Measurements from ENCODE around the gene BCL2.

The BCL2 gene

DNA sequence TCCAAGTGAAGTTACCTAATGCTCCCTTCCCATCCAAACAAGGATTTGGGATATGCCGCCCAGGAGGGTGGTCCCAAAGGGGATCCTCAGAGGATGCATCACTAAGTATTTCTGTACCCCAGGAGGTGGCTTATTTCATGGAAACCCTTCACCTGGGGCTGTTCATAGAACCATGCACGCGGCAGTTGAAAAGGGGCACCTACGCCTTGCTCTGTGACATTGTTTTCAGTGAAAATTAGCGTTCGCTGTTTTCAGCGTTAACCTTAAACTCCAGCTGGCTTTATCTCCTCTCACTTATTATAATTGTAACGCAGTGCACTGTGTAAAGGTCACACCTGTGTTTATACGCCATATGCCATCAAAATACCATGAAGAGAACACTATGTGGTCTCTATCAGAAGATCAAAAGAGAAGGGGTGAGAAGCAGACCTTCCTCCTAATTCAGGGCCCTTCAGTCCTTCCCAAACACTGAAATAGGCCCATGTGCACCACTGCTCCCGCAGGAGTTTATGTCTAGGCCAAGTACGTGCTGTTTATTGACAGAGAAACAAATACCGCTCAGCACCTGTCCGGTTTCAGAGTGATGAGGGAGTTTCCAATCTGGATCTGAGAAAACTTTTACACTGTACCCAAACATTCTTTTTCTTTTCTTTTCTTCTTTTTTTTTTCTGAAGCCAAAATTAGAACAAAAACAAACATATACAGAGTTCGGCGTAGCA is 162.1 kb downstream of the BCL2 start:
- no peak for DNase-seq (ENCODE audit: low read depth in 2 of 2)

GRCh38 chr18:63155910-63156773 is 163.4 kb downstream of the BCL2 start:
- DNase-seq (ENCODE audit: low read depth in 2 of 2): no peak

GRCh38 chr18:63155169-63155852 is 164.3 kb downstream of the BCL2 start:
- peak; percentile 71 to 82 for DNase-seq (ENCODE audit: low read depth in 2 of 2)

GRCh38 chr18:63154350-63155152 is 165.0 kb downstream of the BCL2 start:
- DNase-seq (ENCODE audit: low read depth in 2 of 2): no peak

GRCh38 chr18:63152791-63153190 is 166.8 kb downstream of the BCL2 start:
- DNase-seq (ENCODE audit: low read depth in 2 of 2): no peak

- DNase-seq (ENCODE audit: low read depth in 2 of 2): no peak
Observed at GRCh38 chr18:63152096-63152495, 167.5 kb downstream of the BCL2 start.

GRCh38 chr18:63151539-63151938 is 168.0 kb downstream of the BCL2 start:
- no peak for DNase-seq (ENCODE audit: low read depth in 2 of 2)

GRCh38 chr18:63150942-63151421 is 168.6 kb downstream of the BCL2 start:
- DNase-seq (ENCODE audit: low read depth in 2 of 2): no peak

GRCh38 chr18:63150326-63150725 is 169.2 kb downstream of the BCL2 start:
- DNase-seq (ENCODE audit: low read depth in 2 of 2): no peak

GRCh38 chr18:63149302-63149587 is 170.3 kb downstream of the BCL2 start:
- no peak for DNase-seq (ENCODE audit: low read depth in 2 of 2)

DNA sequence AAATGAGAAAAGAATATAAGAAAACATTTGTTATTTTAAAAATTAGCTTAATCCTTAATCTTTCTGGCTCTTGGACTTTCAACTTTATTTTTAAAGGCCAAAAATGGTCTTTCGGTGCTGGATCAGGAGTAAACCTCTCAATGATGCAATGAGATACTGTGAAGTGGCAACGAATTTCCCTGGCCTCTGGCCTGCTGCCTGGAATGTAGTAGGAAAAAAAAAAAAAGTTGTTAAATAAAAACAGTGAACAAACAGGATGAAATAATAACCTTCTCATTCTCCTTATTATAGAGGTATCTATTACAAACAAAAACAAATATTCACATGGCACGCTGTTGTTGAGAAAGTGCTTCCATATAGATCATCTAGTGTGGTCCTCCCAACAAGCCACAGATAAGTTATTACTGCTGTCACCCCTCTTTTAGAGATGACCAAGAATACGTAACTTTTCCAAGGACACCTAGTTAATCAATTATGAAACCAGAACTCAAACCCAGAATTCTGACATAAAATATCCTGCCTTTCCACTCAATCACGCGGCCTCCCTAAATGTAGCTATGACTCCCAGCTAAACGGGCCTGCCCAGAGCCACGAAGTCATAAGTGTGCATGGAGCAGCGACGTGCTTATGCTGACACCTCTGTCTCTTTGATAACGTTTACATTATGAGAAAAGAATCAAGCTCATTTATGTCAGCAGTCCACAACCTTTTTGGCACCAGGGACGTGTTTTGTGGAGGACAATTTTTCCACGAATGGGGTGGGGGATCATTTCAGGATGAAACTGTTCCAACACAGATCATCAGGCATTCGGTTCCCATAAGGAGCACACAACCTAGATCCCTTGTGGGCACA is 170.9 kb downstream of the BCL2 start:
- no peak for DNase-seq (ENCODE audit: low read depth in 2 of 2)

- DNase-seq (ENCODE audit: low read depth in 2 of 2): no peak
Observed at GRCh38 chr18:63147973-63148372, 171.6 kb downstream of the BCL2 start.

DNA sequence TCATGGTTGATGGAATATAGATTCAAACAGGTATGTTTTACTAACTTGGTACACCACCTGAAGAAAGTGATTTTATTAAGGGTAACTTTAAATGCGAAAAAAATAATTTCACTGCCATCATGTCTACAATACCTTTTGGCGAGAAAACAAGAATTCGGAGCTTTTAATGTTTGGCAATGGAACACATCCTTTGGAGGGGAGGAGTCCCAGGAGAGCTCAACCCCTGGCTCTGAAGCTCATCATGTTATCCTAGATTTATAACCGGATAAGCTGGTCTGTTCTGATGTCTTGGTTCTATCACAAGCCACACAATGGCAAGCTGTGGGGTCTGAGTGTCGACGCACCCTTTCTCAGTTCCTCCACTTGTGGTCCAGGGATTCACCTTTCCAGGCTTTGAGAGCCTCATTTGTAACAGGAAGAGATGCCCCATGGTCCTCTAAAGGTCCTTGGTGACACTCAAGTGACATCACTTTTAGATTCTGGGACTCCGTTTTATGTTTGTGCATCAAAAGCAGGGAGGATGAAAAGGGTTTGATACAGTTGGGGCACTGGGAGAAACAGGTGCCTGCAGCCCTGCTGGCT is 172.7 kb downstream of the BCL2 start:
- no peak for DNase-seq (ENCODE audit: low read depth in 2 of 2)

DNA sequence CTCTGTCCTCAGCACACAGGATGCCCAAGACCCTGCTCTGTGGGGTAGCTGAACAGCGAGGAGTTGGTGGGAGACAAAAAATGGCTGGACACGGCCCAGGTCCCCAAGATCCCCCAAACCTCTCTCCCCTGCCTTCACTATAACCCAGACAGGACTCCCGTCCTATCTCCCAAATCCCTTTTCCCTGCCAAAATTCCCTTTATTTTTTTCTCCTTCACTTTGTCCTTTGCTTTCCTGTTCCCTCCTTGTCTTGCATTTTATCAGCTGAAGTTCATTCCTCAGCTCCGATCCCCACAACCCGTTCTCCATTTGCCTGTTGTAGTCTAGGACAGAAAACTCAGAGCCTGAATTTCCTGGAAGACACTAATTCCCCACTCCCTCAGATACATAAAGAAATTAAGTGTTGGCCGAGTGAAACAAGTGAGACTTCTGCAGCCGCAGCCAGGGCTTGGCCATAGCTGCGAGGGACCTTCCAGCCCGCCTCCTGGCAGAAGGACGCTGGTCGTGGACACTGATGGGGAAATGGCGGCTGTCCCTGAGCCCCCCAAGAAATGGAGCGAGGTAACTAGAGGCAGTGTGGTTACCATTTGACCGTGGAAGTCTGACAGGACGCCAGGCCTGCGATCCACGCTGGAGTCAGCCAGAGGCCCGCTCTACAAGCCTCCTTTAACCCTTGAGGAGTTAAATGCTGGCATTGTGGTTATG is 173.6 kb downstream of the BCL2 start:
- no peak for DNase-seq (ENCODE audit: low read depth in 2 of 2)

GRCh38 chr18:63145166-63145850 is 174.3 kb downstream of the BCL2 start:
- no peak for DNase-seq (ENCODE audit: low read depth in 2 of 2)

DNA sequence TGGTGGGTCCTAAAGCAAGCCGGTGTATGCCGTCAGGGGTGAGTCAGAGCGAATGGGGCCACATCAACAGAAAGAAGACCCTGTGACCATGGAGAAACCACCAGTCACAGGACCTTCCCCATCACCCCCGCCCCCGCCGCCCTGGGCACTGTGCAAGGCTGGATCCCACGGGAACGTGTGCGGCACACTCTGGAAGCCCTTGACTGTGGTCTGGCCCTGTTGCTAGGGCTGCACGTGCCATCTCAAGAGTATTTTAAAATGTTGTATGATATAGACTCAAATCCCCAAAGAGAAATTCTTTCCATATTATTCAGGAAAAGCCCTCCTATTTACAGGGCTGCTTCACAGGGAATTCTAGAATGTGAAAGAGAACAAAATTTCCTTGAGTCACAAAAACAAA is 174.8 kb downstream of the BCL2 start:
- DNase-seq (ENCODE audit: low read depth in 2 of 2): no peak

DNA sequence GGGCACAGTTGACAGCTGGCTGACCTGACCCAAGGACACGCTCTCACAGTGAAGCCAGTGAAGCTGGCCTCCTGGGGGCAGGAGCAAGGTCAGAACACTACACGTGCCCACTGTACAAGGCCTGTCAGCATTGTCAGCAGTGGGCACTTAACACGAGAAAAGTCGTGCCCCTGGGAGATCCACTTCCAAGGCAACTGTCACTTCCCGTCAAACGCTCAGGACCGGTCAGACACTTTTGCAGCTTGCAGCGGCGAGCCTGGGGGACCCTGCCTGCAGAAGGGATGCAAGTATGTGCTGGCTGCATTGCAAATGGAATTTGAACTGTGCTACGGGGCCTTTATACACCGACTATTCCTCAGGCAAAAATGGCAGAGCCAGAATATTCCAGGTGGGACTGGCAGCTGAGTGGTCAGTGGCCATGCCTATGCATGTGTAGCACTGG is 176.2 kb downstream of the BCL2 start:
- no peak for DNase-seq (ENCODE audit: low read depth in 2 of 2)

DNA sequence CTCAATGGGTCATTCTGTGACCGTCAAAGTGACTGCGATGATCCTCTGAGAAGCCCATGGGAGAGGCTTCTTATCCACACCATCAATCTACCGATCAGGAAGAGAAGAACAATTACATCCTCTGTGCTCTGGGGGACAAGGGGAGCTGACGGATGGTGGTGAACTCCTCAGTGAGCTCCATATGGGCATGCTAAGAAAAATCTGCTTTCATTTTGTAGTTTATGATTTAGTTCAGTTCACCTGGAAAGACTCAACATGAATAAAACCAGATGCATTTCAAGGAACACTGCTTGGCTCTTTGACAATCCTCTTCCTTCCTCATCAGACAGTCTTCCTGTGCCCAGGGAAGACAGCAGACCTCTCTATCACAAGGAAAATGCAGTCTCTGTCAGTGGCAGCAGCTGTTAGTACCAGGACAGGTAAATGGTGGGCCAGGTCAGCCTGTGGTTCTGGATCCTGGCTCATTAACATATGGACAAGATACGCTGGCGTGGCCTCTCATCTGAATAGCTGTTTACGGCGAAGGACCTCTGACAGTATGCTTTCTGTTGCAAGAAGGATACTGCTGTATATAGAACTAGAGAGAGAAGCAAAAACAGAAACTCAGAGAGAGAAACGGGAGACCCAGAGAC is 176.9 kb downstream of the BCL2 start:
- no peak for DNase-seq (ENCODE audit: low read depth in 2 of 2)

- no peak for DNase-seq (ENCODE audit: low read depth in 2 of 2)
Observed at GRCh38 chr18:63141778-63142176, 177.8 kb downstream of the BCL2 start.

Data from activated CD8-positive, alpha-beta memory T cell treated with anti-CD3 and anti-CD28 coated beads for 4 hours (primary cell).